Astrocyte (in vitro differentiated cells and primary cell): ENCODE data around the gene HES1.

Source experiments
- CTCF ChIP-seq: IDR thresholded peaks from 2 replicates; pipeline ENCODE4 v1.5.1; 2011; ENCODE audit warnings: low read depth, mild to moderate bottlenecking, inconsistent platforms, low read length, moderate library complexity; ENCODE audit not compliant: insufficient read depth
- EZH2 ChIP-seq: IDR thresholded peaks from 2 replicates; pipeline ENCODE4 v1.6.1; 2012; ENCODE audit warnings: mild to moderate bottlenecking, low read length, inconsistent platforms; ENCODE audit not compliant: insufficient read depth

- no peak for TF ChIP-seq CTCF
- TF ChIP-seq EZH2 = no peak
These were observed 33.0 kb downstream of the HES1 start for GRCh38 chr3:194168994-194169393.
